HCT116 (cell line): ENCODE data around the gene CALM3. TPM values are rescaled to one million over a fixed set of nuclear protein-coding genes. Genes with fewer than 3 reads are reported as not detected.

Source experiments
- ATAC-seq: fragments of 200-7000 bp; cut with Tn5 transposase; 2 replicates; pipeline ENCODE4 v1.9.1; 2020; ENCODE audit warnings: mild to moderate bottlenecking, moderate library complexity
- BruUV-seq: library from RNA; stranded (reverse); fragments of 400-500 nt; replicated peaks from 2 replicates; lab custom pipeline; 2021; lab: Mats Ljungman, UMichigan
- CTCF ChIA-PET: fragments of 300-600 bp; sonication (Branson Sonifier 250); formaldehyde crosslinking; loops from one replicate; lab custom pipeline; 2021; ENCODE audit warnings: antibody characterized with exemption; lab: Charles Lee
- POLR2A ChIA-PET: fragments of 300-600, 350-600 bp; sonication (Branson Sonifier 250); formaldehyde crosslinking; loops from one replicate; lab custom pipeline; 2021; ENCODE audit warnings: antibody characterized with exemption; lab: Charles Lee
- RAD21 ChIA-PET, 2 experiments: fragments of 300-600 bp; sonication (Branson Sonifier 250); formaldehyde crosslinking; loops; one replicate each; lab custom pipeline; 2023; ENCODE audit warnings: low total read pairs in 2 of 2; ENCODE audit not compliant: uncharacterized antibody in 2 of 2, unreplicated experiment in 2 of 2, low non-redundant PET in 1 of 2; lab: Charles Lee
- DNase-seq: peaks from one replicate; pipeline ENCODE4 v3.0.0-alpha.2; 2010; ENCODE audit warnings: low read depth, low spot score
- H2AFZ ChIP-seq: fragments of 200-600 bp; shearing (Covaris generic), sonication (generic); 2 replicates; pipeline ENCODE4 v1.6.1; 2017; ENCODE audit warnings: low read depth, mixed run types, mixed read lengths, antibody characterized with exemption, low read length; ENCODE audit not compliant: poor library complexity, severe bottlenecking
- H3K27ac ChIP-seq: 2 replicates; pipeline ENCODE4 v1.5.1; 2012; ENCODE audit warnings: low read depth, low read length
- H3K27me3 ChIP-seq: fragments of 200-600 bp; sonication (generic); 2 replicates; pipeline ENCODE4 v1.6.1; 2016; ENCODE audit warnings: mixed run types, low read length, mixed read lengths; ENCODE audit not compliant: insufficient read depth
- H3K36me3 ChIP-seq, 2 experiments: fragments of 200-500 bp in 1 of 2; fragments of 200-600 bp in 1 of 2; sonication (Bioruptor generic) in 1 of 2; sonication (generic) in 1 of 2; 2 replicates each; pipeline versions ENCODE4 v1.5.1 to v1.6.1; 2014 to 2016; ENCODE audit warnings: low read length in 2 of 2, inconsistent platforms in 1 of 2, mixed read lengths in 1 of 2, mixed run types in 1 of 2; ENCODE audit not compliant: insufficient read depth in 2 of 2, control insufficient read depth in 1 of 2
- H3K4me1 ChIP-seq, 2 experiments: fragments of 200-600 bp in 1 of 2; sonication (generic) in 1 of 2; 2 replicates each; pipeline versions ENCODE4 v1.5.1 to v1.6.1; 2012 to 2017; ENCODE audit warnings: low read length in 2 of 2, inconsistent platforms in 1 of 2, mild to moderate bottlenecking in 1 of 2, mixed read lengths in 1 of 2, mixed run types in 1 of 2, moderate library complexity in 1 of 2; ENCODE audit not compliant: insufficient read depth in 2 of 2, control insufficient read depth in 1 of 2
- H3K4me2 ChIP-seq: fragments of 200-600 bp; sonication (generic); 2 replicates; pipeline ENCODE4 v1.6.1; 2017; ENCODE audit warnings: mixed run types, low read length, mixed read lengths
- H3K4me3 ChIP-seq, 2 experiments: fragments of 200-600 bp in 1 of 2; sonication (generic) in 1 of 2; replicated peaks in 1 of 2; 2 replicates each; pipeline ENCODE4 v1.5.1; 2011 to 2016; ENCODE audit warnings: low read length in 2 of 2, control low read depth in 1 of 2, low read depth in 1 of 2, mild to moderate bottlenecking in 1 of 2, mixed read lengths in 1 of 2, mixed run types in 1 of 2
- H3K79me2 ChIP-seq: fragments of 200-600 bp; sonication (generic); 2 replicates; pipeline ENCODE4 v1.6.1; 2017; ENCODE audit warnings: mild to moderate bottlenecking, mixed run types, low read length, moderate library complexity, mixed read lengths; ENCODE audit not compliant: insufficient read depth
- H3K9ac ChIP-seq: fragments of 200-600 bp; sonication (generic); 2 replicates; pipeline ENCODE4 v1.6.1; 2016; ENCODE audit warnings: low read length, mixed read lengths
- H3K9me2 ChIP-seq: fragments of 200-600 bp; sonication (generic), shearing (Covaris generic); 2 replicates; pipeline ENCODE4 v1.6.1; 2017; ENCODE audit warnings: mixed run types, mild to moderate bottlenecking, moderate library complexity; ENCODE audit not compliant: insufficient read depth
- H3K9me3 ChIP-seq, 2 experiments: fragments of 200-500 bp in 1 of 2; fragments of 200-600 bp in 1 of 2; sonication (Bioruptor generic) in 1 of 2; sonication (generic) in 1 of 2; 2 replicates each; pipeline ENCODE4 v1.6.1; 2014 to 2017; ENCODE audit warnings: low read length in 2 of 2, mixed read lengths in 2 of 2, inconsistent platforms in 1 of 2, low read depth in 1 of 2, mild to moderate bottlenecking in 1 of 2, mixed run types in 1 of 2, moderate library complexity in 1 of 2; ENCODE audit not compliant: control insufficient read depth in 1 of 2, insufficient read depth in 1 of 2
- H4K20me1 ChIP-seq: fragments of 200-600 bp; sonication (generic), shearing (Covaris generic); 2 replicates; pipeline ENCODE4 v1.6.1; 2017; ENCODE audit warnings: mixed run types, mild to moderate bottlenecking, moderate library complexity; ENCODE audit not compliant: insufficient read depth
- ELF1 ChIP-seq: IDR thresholded peaks from 2 replicates; pipeline ENCODE4 v1.6.1; 2012; ENCODE audit warnings: low read depth, borderline replicate concordance
- JUND ChIP-seq: IDR thresholded peaks from 2 replicates; pipeline ENCODE4 v1.6.1; 2012
- SRF ChIP-seq: IDR thresholded peaks from 2 replicates; pipeline ENCODE4 v1.6.1; 2012; ENCODE audit warnings: low read depth
- intact Hi-C: fragments of 100-400 bp; cut with micrococcal nuclease; formaldehyde crosslinking; loops from 2 replicates; pipeline ENCODE4 v1.10.0; 2022
- total RNA-seq: library from RNA; stranded (reverse); gene quantifications from one replicate; pipeline ENCODE4 v1.2.1, GENCODE V29; 2021; ENCODE audit not compliant: unreplicated experiment
- TF ChIP-seq, protein P1 (sequence below): IDR thresholded peaks from 2 replicates; pipeline ENCODE4 v1.6.1; 2012; ENCODE audit warnings: low read depth

CALM3 gene
- total RNA-seq, 1 experiment from 2014 or later = 335 TPM

DNA sequence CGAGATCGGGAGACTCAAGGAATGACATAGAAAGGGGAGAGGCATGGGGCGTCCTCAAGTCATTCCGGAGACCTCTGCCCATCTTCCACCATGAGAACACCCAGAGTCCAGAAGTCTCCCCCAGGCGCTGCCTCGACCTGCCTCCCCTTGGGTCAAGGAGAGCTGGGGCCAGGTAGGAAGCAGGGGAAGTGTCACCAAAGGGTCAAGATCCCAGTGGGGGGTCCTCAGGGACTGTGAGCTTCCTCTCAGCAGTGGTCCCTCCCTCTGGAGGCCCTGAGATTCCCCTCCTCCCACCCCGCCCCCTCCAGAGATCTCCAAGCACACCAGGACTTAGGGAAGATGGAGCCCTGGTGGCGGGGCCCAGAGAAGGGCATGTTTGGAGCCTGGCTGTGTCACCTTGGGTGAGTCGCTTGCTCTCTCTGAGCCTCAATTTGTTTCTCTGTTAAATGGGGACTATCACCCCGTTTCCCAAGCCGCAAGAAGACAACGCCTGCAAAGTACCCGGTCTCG lies 58.9 kb downstream of the CALM3 start:
- Histone ChIP-seq H3K79me2 (no peaks in the 10 kb centered on the region), H3K4me2 (peak overlapping the region; percentile 88), H3K4me3 (peak overlapping the region; percentile 39 to 59; a peak in 3 of 4 replicates)
- POLR2A ChIA-PET = no interaction called here
- no peak for ATAC-seq
- TF ChIP-seq, protein P1, sequence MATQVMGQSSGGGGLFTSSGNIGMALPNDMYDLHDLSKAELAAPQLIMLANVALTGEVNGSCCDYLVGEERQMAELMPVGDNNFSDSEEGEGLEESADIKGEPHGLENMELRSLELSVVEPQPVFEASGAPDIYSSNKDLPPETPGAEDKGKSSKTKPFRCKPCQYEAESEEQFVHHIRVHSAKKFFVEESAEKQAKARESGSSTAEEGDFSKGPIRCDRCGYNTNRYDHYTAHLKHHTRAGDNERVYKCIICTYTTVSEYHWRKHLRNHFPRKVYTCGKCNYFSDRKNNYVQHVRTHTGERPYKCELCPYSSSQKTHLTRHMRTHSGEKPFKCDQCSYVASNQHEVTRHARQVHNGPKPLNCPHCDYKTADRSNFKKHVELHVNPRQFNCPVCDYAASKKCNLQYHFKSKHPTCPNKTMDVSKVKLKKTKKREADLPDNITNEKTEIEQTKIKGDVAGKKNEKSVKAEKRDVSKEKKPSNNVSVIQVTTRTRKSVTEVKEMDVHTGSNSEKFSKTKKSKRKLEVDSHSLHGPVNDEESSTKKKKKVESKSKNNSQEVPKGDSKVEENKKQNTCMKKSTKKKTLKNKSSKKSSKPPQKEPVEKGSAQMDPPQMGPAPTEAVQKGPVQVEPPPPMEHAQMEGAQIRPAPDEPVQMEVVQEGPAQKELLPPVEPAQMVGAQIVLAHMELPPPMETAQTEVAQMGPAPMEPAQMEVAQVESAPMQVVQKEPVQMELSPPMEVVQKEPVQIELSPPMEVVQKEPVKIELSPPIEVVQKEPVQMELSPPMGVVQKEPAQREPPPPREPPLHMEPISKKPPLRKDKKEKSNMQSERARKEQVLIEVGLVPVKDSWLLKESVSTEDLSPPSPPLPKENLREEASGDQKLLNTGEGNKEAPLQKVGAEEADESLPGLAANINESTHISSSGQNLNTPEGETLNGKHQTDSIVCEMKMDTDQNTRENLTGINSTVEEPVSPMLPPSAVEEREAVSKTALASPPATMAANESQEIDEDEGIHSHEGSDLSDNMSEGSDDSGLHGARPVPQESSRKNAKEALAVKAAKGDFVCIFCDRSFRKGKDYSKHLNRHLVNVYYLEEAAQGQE = no peak
- no peak for TF ChIP-seq SRF
- TF ChIP-seq JUND = no peak
- no peak for TF ChIP-seq ELF1
- TF ChIP-seq, all 23 proteins: peak for 0
- H3K27ac ChIP-seq = no peak overlapping the region
- CTCF ChIA-PET = no interaction called here
- H3K4me1 ChIP-seq = peaks cover 14 to 29% of the 10 kb centered on the region in 2 experiments
- intact Hi-C loops = no loop called here
- H3K9me2 ChIP-seq = no peaks in the 10 kb centered on the region
- RAD21 ChIA-PET = no interaction called here
- no peak for DNase-seq
- no peaks in the 10 kb centered on the region for H3K9me3 ChIP-seq
- no TSS peak for BruUV-seq
- H3K9ac ChIP-seq = peak overlapping the region; percentile 62
- no peaks in the 10 kb centered on the region for H3K36me3 ChIP-seq
- no peaks in the 10 kb centered on the region for H3K27me3 ChIP-seq
- H4K20me1 ChIP-seq = no peaks in the 10 kb centered on the region
- no peak overlapping the region for H2AFZ ChIP-seq

Other genes with a start within 250 kb of the CALM3 start
- gene CCDC8, start 187.8 kb upstream of the CALM3 start, total RNA-seq = 0.10 TPM
- gene PNMA8C, start 172.4 kb upstream of the CALM3 start, total RNA-seq = not detected
- gene PNMA8A, start 129.8 kb upstream of the CALM3 start, total RNA-seq = not detected
- 0.10 TPM for gene PNMA8B, start 105.5 kb upstream of the CALM3 start, total RNA-seq
- not detected for gene PTGIR, start 23.8 kb downstream of the CALM3 start, total RNA-seq
- gene GNG8, start 34.9 kb downstream of the CALM3 start, total RNA-seq = not detected
- gene DACT3, start 59.9 kb downstream of the CALM3 start, total RNA-seq = 2.0 TPM
- 73.5 TPM for gene PRKD2, start 115.8 kb downstream of the CALM3 start, total RNA-seq
- 19.4 TPM for gene FKRP, start 144.7 kb downstream of the CALM3 start, total RNA-seq
- gene STRN4, start 145.1 kb downstream of the CALM3 start, total RNA-seq = 107 TPM
- 284 TPM for gene SLC1A5, start 187.3 kb downstream of the CALM3 start, total RNA-seq
- gene AP2S1, start 249.5 kb downstream of the CALM3 start, total RNA-seq = 296 TPM